Muscle of leg (tissue), 11 donors: ENCODE data around the gene AUTS2. TPM values are rescaled to one million over a fixed set of nuclear protein-coding genes. Genes with fewer than 3 reads are reported as not detected.

ENCODE experiments used
- DNase-seq: peaks from one replicate; pipeline ENCODE4 v3.0.0; 2013
- H3K27ac ChIP-seq: one replicate; pipeline ENCODE4 v1.5.1; 2013; ENCODE audit warnings: mild to moderate bottlenecking, low read length, control low read depth
- H3K27me3 ChIP-seq: one replicate; pipeline ENCODE4 v1.6.1; 2013; ENCODE audit warnings: low read length; ENCODE audit not compliant: control insufficient read depth, insufficient read depth
- H3K36me3 ChIP-seq: one replicate; pipeline ENCODE4 v1.6.1; 2013; ENCODE audit warnings: low read length; ENCODE audit not compliant: control insufficient read depth, insufficient read depth
- H3K4me1 ChIP-seq: one replicate; pipeline ENCODE4 v1.6.1; 2013; ENCODE audit warnings: low read length; ENCODE audit not compliant: control insufficient read depth, insufficient read depth
- H3K4me3 ChIP-seq: one replicate; pipeline ENCODE4 v1.5.1; 2013; ENCODE audit warnings: low read length, control low read depth
- H3K9me3 ChIP-seq: replicated peaks from 2 replicates; pipeline ENCODE4 v1.6.1; 2013; ENCODE audit warnings: low read depth, low read length; ENCODE audit not compliant: control insufficient read depth
- WGBS: methylation state at CpG from one replicate; pipeline ENCODE4 v1.1.5; 2013; ENCODE audit warnings: missing lambda C conversion rate; ENCODE audit not compliant: insufficient coverage; 5-methylcytosine and 5-hydroxymethylcytosine counted together
- polyA plus RNA-seq, 8 donors: library from polyadenylated mRNA; unstranded; fragments of 120-200 nt; gene quantifications; one replicate each; pipeline versions ENCODE4 v1.2.1 to v1.2.3, GENCODE V29; 2013; ENCODE audit warnings: inconsistent platforms in 1 of 8, low replicate concordance in 1 of 8; ENCODE audit not compliant: insufficient read length in 8 of 8, insufficient read depth in 1 of 8
- total RNA-seq: library from RNA; stranded (reverse); fragments of 120-200 nt; gene quantifications from one replicate; pipeline ENCODE4 v1.2.4, GENCODE V29; 2013

AUTS2 gene
- total and polyA plus RNA-seq, 9 donors, result 28.6 to 92.3 (median 58.8) TPM

- 100% methylated on average over 1 of the region's 5 CpGs for WGBS
- no peak overlapping the region for H3K4me3 ChIP-seq
- H3K36me3 ChIP-seq, result no peaks in the 10 kb centered on the region
- H3K27ac ChIP-seq, result no peak overlapping the region
- H3K4me1 ChIP-seq, result peaks cover 2% of the 10 kb centered on the region
- no peak for DNase-seq
- H3K27me3 ChIP-seq, result no peaks in the 10 kb centered on the region
- H3K9me3 ChIP-seq, result no peaks in the 10 kb centered on the region
Measured at GRCh38 chr7:69795932-69796331, 197.7 kb downstream of the AUTS2 start.

- Histone ChIP-seq H3K4me1 (peaks cover 2% of the 10 kb centered on the region), H3K27me3 (no peaks in the 10 kb centered on the region), H3K9me3 (no peaks in the 10 kb centered on the region), H3K36me3 (no peaks in the 10 kb centered on the region), H3K27ac (no peak overlapping the region), H3K4me3 (no peak overlapping the region)
- DNase-seq, result no peak
- 92% methylated on average over 2 of the region's 2 CpGs for WGBS
Measured at GRCh38 chr7:69796416-69796815, 198.1 kb downstream of the AUTS2 start.

- Histone ChIP-seq H3K4me1 (peaks cover 4% of the 10 kb centered on the region), H3K27ac (no peak overlapping the region), H3K27me3 (no peaks in the 10 kb centered on the region), H3K4me3 (no peak overlapping the region), H3K9me3 (no peaks in the 10 kb centered on the region), H3K36me3 (no peaks in the 10 kb centered on the region)
- no peak for DNase-seq
- WGBS, result 50% methylated on average over 2 of the region's 4 CpGs
Measured at GRCh38 chr7:69799048-69799697, 200.9 kb downstream of the AUTS2 start.

DNA sequence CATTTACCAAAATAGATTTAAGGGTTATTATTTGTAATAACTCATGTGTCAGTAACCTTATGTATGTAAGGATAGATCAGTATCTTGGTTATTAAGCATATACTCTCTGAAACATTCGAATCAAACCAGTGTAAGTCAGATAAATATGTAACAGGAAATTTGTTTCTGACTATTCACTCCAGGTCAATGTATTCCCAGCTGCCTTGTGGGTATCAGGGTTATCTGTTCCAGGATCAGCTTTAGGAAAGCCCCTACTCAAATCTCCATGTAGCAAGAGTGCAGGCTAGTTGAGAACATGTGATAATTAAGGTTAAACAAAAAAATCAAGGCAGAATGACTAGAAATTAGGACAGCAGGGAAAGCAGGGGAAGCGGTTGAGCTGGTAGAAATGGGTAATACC is 201.7 kb downstream of the AUTS2 start:
- no peak for DNase-seq
- peaks cover 4% of the 10 kb centered on the region for H3K4me1 ChIP-seq
- no peak overlapping the region for H3K4me3 ChIP-seq
- H3K9me3 ChIP-seq, result no peaks in the 10 kb centered on the region
- no CpG with 5 or more reads among the region's 2 CpGs for WGBS
- H3K36me3 ChIP-seq, result no peaks in the 10 kb centered on the region
- no peaks in the 10 kb centered on the region for H3K27me3 ChIP-seq
- H3K27ac ChIP-seq, result no peak overlapping the region

GRCh38 chr7:69800495-69800894 is 202.2 kb downstream of the AUTS2 start:
- H3K27ac ChIP-seq, result no peak overlapping the region
- peaks cover 4% of the 10 kb centered on the region for H3K4me1 ChIP-seq
- H3K4me3 ChIP-seq, result no peak overlapping the region
- no peaks in the 10 kb centered on the region for H3K36me3 ChIP-seq
- H3K9me3 ChIP-seq, result no peaks in the 10 kb centered on the region
- DNase-seq, result no peak
- no peaks in the 10 kb centered on the region for H3K27me3 ChIP-seq

- no peak overlapping the region for H3K4me3 ChIP-seq
- H3K36me3 ChIP-seq, result no peaks in the 10 kb centered on the region
- peak; percentile 57 for DNase-seq
- H3K4me1 ChIP-seq, result peaks cover 4% of the 10 kb centered on the region
- WGBS, result 46% methylated on average over 3 of the region's 5 CpGs
- H3K27ac ChIP-seq, result no peak overlapping the region
- H3K27me3 ChIP-seq, result no peaks in the 10 kb centered on the region
- H3K9me3 ChIP-seq, result no peaks in the 10 kb centered on the region
Measured at GRCh38 chr7:69801729-69802682, 203.7 kb downstream of the AUTS2 start.

- WGBS, result no CpG with 5 or more reads among the region's 5 CpGs
- Histone ChIP-seq H3K4me1 (peaks cover 5% of the 10 kb centered on the region), H3K27ac (no peak overlapping the region), H3K36me3 (no peaks in the 10 kb centered on the region), H3K27me3 (no peaks in the 10 kb centered on the region), H3K4me3 (no peak overlapping the region), H3K9me3 (no peaks in the 10 kb centered on the region)
- DNase-seq, result no peak
Measured at GRCh38 chr7:69803699-69804516, 205.6 kb downstream of the AUTS2 start.

DNA sequence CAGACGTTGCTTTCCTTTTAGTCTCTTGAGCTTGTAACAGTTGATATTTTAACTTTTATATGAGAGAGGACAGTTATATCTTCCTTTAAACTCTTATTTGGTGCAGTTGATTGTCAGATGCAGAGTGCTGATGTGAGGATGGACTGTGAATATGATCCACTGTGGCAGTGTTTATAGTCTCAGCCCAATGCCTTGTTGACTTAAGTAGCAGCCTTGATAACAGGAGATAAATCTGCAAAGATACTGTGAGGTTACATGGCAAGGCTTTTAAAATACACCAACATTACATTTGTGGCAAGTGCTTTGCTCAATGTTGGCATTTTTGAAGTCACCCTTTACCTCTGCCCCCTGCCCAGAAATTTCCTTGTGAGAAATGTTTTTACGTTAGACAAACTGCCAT is 206.7 kb downstream of the AUTS2 start:
- H3K27ac ChIP-seq, result no peak overlapping the region
- no peaks in the 10 kb centered on the region for H3K36me3 ChIP-seq
- no peaks in the 10 kb centered on the region for H3K9me3 ChIP-seq
- WGBS, result no CpG with 5 or more reads among the region's 2 CpGs
- H3K27me3 ChIP-seq, result no peaks in the 10 kb centered on the region
- H3K4me1 ChIP-seq, result peaks cover 5% of the 10 kb centered on the region
- no peak for DNase-seq
- no peak overlapping the region for H3K4me3 ChIP-seq

DNA sequence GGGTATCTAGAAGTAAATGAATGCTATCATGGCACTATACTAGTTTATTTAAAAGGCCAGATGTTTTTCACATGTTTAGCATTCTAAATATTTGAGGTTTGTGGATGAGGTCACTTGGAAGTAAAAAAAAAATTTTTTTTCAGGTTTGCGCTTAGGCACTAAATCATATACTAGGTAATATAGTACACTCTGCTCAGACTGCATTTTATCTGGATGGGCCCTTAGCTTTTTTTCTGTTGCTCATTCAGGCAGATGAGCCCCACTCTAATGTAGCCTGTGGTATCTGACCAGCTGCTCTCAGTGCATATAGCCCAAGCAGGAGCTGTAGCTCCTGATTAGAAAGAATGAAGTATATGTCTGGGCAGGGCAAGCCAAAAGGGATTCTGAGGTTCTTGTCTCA is 210.1 kb downstream of the AUTS2 start:
- H3K4me1 ChIP-seq, result peaks cover 5% of the 10 kb centered on the region
- no peaks in the 10 kb centered on the region for H3K9me3 ChIP-seq
- no peak overlapping the region for H3K4me3 ChIP-seq
- H3K36me3 ChIP-seq, result no peaks in the 10 kb centered on the region
- DNase-seq, result no peak
- no peaks in the 10 kb centered on the region for H3K27me3 ChIP-seq
- WGBS, result no CpG with 5 or more reads among the region's 1 CpG
- no peak overlapping the region for H3K27ac ChIP-seq
